NCI-H1105 (cell line): ENCODE results near the gene LRFN2.

Experiments used
- DNase-seq: peaks from one replicate; lab custom pipeline; 2025; lab: John Stamatoyannopoulos, UW

Gene LRFN2

DNA sequence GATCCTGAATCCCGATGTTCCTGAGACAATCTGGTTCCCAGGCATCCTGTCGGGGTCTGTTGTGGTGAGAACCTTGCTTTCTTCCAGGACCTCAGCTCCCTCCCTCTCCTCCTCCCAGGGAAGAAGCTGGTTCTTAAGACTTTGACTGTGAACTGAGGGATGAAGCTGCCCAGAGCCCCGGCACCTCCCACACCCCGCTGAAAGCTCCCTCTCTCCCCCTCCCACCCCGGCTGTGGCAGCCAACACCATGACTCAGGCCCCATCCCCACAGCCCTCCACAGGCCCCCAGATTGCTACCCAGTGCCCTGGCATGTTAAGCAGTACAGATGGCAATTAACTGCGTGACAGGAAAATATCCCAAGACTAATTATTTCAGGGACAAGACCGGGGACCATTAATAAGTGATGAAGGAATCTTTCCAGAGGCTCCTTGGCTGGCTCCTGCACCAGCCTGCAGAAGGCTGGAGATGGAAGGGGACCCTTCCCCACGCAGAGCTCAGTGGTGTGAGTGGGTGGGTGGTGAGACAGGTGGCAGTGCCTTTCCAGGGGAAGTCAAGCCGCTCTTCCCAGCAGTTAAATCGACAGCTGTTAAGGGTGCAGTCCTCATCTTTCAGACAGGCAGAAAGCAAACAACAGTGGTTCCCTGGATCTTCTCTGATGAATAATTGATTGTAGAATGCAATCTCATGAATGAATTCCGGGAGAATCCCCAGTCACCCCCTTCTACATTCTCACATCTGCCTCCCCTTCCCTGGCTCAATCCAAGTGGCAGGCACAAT is 237.9 kb downstream of the LRFN2 start:
- DNase-seq: no peak

DNA sequence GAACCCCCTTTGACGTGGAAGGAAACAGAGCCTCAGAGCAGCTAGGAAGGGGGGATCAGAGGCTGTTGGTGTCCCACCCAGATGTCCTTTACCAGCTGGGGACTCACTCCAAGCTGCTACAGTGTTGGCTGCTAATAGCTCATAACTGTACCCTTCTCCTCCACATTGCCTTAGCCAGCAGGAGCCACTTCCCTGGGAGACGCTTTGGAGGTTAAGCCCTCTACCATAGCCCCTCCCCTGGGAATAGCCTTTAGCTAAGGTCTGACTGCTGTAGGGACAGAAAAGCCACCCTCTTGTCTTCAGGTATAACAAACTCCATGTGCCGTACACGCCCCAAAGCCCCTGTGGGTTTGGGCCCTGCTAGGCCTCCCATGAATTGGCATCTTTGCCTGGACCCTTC is 238.6 kb downstream of the LRFN2 start:
- no peak for DNase-seq

GRCh38 chr6:40347571-40348011 is 239.6 kb downstream of the LRFN2 start:
- DNase-seq: no peak

GRCh38 chr6:40346246-40346645 is 240.9 kb downstream of the LRFN2 start:
- DNase-seq: no peak

DNA sequence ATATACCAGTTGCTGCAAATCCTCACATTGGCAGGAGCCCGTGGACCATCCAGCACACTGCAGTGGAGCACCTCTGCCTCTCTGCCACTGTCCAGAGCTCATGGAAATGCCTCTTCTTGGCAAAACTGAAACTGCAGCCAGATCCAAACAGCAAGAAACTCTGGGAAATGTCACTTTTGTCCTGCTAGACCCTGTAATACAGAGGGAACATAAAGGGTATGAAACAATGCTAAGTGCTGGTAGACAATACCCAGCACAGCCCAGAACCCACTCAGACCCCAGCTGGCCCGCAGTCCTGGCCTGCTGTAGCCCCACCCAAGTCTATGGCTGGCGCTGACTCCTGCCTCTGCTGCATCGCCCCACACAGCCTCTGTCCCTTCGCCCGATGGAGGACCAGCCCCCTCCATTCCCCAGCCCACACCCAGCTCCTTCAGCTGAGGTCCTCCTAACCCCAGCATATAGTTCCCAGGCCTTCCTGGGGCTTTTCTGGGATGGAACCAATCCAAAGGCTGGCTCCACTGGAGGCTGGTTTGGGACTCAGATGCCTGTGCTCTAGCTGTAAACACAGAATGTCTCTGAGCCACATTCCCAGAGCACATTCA is 242.5 kb downstream of the LRFN2 start:
- DNase-seq: no peak

DNA sequence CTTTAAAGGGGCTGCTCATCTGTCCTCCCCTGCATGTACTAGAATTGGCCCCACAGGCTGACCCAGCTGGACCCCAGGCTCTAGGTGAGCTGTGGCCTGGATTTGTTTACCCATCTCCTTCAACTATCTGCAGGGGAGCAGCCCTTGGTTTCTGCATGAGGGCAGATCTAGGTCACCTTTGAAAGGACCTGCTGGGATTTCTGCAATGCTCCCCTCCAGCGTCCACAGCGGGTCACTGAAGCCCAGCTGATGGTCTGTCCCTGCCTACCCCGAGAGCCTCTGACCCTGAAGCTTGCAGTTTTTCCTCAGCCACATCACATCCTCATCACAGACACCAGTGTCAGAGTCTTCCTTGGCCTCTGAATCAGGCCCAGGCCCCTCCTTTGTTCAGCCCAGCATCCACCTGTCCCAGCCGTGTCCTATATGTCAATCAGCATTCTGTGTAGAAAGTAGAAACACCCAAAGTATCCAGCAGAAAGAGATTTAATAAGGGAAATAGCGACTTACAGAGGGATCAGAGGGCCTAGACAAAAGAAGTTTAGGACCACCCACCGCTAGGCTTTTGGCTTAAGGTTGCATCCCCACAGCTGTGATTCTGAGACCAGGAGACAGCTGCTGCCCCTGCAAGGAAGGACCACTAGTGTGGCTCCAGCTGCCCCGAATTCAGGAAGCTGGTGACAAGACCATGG is 243.1 kb downstream of the LRFN2 start:
- no peak for DNase-seq

DNA sequence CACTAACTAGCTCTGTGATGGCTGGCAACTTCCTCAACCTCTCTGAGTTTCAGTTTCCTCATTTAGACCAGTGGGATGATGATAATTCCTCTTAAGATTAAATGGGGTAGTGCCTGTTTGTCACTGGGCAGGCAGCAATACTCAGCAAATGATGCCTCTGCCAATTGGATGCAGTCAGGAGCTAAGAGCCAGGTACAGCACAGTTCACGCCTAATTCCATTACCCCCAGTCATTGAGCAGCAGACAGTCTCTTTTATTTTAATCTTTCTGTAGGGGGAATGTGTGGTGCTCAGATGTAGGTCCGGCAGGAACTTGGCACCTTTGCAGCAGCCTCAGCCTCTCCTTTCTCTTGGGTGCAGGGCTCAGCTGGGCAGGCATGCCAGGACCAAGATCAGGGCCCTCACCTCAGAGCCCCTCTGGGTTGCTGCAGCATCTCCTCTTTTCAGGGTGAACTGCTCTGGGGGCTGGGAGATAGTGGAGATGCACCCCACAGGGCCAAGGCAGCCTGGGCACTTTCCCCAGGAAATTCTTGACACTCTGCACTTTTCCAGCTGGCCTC is 243.8 kb downstream of the LRFN2 start:
- no peak for DNase-seq

GRCh38 chr6:40342723-40343122 is 244.4 kb downstream of the LRFN2 start:
- DNase-seq: no peak

GRCh38 chr6:40341726-40342125 is 245.4 kb downstream of the LRFN2 start:
- DNase-seq: no peak
